NCI-H1694 (cell line): Measurements from ENCODE around the gene PLA2G12B.
A peak's percentile ranks its signal among the peaks of the same experiment; 100 is the strongest.
"Not testable (repeated sequence)": the region's sequence is repeated elsewhere in the genome, so short reads cannot be mapped to it uniquely, and the experiment has no call there.

Experiments
- DNase-seq: peaks from one replicate; lab custom pipeline; 2025; lab: John Stamatoyannopoulos, UW

The PLA2G12B gene

GRCh38 chr10:72954596-72955554, at the start of gene PLA2G12B:
TSS of gene PLA2G12B (minus strand) at chr10:72954806. CDS start at chr10:72954685, 121 bp downstream.
- DNase-seq: peak; percentile 64

GRCh38 chr10:73003822-73004221, 49.2 kb upstream of the PLA2G12B start:
- no peak for DNase-seq

GRCh38 chr10:73000973-73001372, 46.4 kb upstream of the PLA2G12B start:
- DNase-seq: no peak

GRCh38 chr10:72997099-72997498, 42.5 kb upstream of the PLA2G12B start:
- no peak for DNase-seq

- not testable (repeated sequence) for DNase-seq
These were observed 40.9 kb upstream of the PLA2G12B start for GRCh38 chr10:72995459-72995858.

- not testable (repeated sequence) for DNase-seq
These were observed 35.2 kb upstream of the PLA2G12B start for GRCh38 chr10:72989771-72990170.

- DNase-seq: not testable (repeated sequence)
These were observed 30.0 kb upstream of the PLA2G12B start for GRCh38 chr10:72984618-72985017.

- no peak for DNase-seq
These were observed 27.4 kb upstream of the PLA2G12B start for GRCh38 chr10:72981882-72982529.

- no peak for DNase-seq
These were observed 26.6 kb upstream of the PLA2G12B start for GRCh38 chr10:72981028-72981881.

- no peak for DNase-seq
These were observed 25.7 kb upstream of the PLA2G12B start for GRCh38 chr10:72980348-72980747.

GRCh38 chr10:72979709-72980108, 25.1 kb upstream of the PLA2G12B start:
- no peak for DNase-seq

GRCh38 chr10:72976886-72977285, 22.3 kb upstream of the PLA2G12B start:
- DNase-seq: no peak

- DNase-seq: no peak
These were observed 1.4 kb upstream of the PLA2G12B start for GRCh38 chr10:72956001-72956400.

- no peak for DNase-seq
These were observed 393 bp downstream of the PLA2G12B start for GRCh38 chr10:72954230-72954595.

GRCh38 chr10:72953687-72954086, 919 bp downstream of the PLA2G12B start:
- no peak for DNase-seq

GRCh38 chr10:72952642-72953158, 1.9 kb downstream of the PLA2G12B start:
- DNase-seq: no peak

GRCh38 chr10:72952189-72952588, 2.4 kb downstream of the PLA2G12B start:
- no peak for DNase-seq

GRCh38 chr10:72951760-72952159, 2.8 kb downstream of the PLA2G12B start:
- DNase-seq: no peak

- no peak for DNase-seq
These were observed 5.8 kb downstream of the PLA2G12B start for GRCh38 chr10:72948762-72949161.

GRCh38 chr10:72946963-72947362, 7.6 kb downstream of the PLA2G12B start:
- no peak for DNase-seq

- no peak for DNase-seq
These were observed 10.9 kb downstream of the PLA2G12B start for GRCh38 chr10:72943498-72944234.
